ENCODE results near the gene ADGRD1.

Gene ADGRD1

GRCh38 chr12:130938186-130938585, 15.5 kb upstream of the ADGRD1 start:
- no peak for DNase-seq

- DNase-seq, result no peak
Observed at GRCh38 chr12:130944878-130945277, 8.8 kb upstream of the ADGRD1 start.

- DNase-seq, result no peak
Observed at GRCh38 chr12:130945786-130946492, 7.8 kb upstream of the ADGRD1 start.

GRCh38 chr12:130947028-130947613, 6.6 kb upstream of the ADGRD1 start:
- no peak for DNase-seq

GRCh38 chr12:130948136-130948535, 5.6 kb upstream of the ADGRD1 start:
- DNase-seq, result no peak

GRCh38 chr12:130948751-130949150, 5.0 kb upstream of the ADGRD1 start:
- DNase-seq, result no peak

- DNase-seq, result no peak
Observed at GRCh38 chr12:130949806-130950205, 3.9 kb upstream of the ADGRD1 start.

GRCh38 chr12:130951636-130952035, 2.1 kb upstream of the ADGRD1 start:
- no peak for DNase-seq

GRCh38 chr12:130952171-130952954, 1.3 kb upstream of the ADGRD1 start:
- DNase-seq, result no peak

- DNase-seq, result no peak
Observed at GRCh38 chr12:130954544-130954831, 781 bp downstream of the ADGRD1 start.

- no peak for DNase-seq
Observed at GRCh38 chr12:130955238-130955816, 1.6 kb downstream of the ADGRD1 start.

GRCh38 chr12:130956009-130956408, 2.3 kb downstream of the ADGRD1 start:
- no peak for DNase-seq

- no peak for DNase-seq
Observed at GRCh38 chr12:130956456-130957303, 3.0 kb downstream of the ADGRD1 start.

- DNase-seq, result no peak
Observed at GRCh38 chr12:130957304-130957621, 3.6 kb downstream of the ADGRD1 start.

- DNase-seq, result no peak
Observed at GRCh38 chr12:130958557-130959140, 4.9 kb downstream of the ADGRD1 start.

- no peak for DNase-seq
Observed at GRCh38 chr12:130959632-130960031, 5.9 kb downstream of the ADGRD1 start.

- no peak for DNase-seq
Observed at GRCh38 chr12:130960058-130960457, 6.4 kb downstream of the ADGRD1 start.

GRCh38 chr12:130960787-130961186, 7.1 kb downstream of the ADGRD1 start:
- DNase-seq, result no peak

GRCh38 chr12:130961921-130962451, 8.3 kb downstream of the ADGRD1 start:
- DNase-seq, result no peak

- DNase-seq, result no peak
Observed at GRCh38 chr12:130965214-130965613, 11.5 kb downstream of the ADGRD1 start.

GRCh38 chr12:130965668-130966067, 12.0 kb downstream of the ADGRD1 start:
- DNase-seq, result no peak

GRCh38 chr12:130966443-130967030, 12.8 kb downstream of the ADGRD1 start:
- DNase-seq, result no peak

Measured in stimulated activated CD4-positive, alpha-beta T cell treated with anti-CD3 and anti-CD28 coated beads, Interleukin-2, amount 100 ng/mL, for 48 hours (primary cell).